Stimulated activated CD4-positive, alpha-beta T cell treated with anti-CD3 and anti-CD28 coated beads, Interleukin-4, amount 100 ng/mL, for 1 hour (primary cell): ENCODE data around the gene SLC2A2.
"Not testable (repeated sequence)": the region's sequence is repeated elsewhere in the genome, so short reads cannot be mapped to it uniquely, and the experiment has no call there.

Experiments
- DNase-seq: peaks from one replicate; pipeline ENCODE4 v3.0.0-alpha.2; 2020

The SLC2A2 gene

DNA sequence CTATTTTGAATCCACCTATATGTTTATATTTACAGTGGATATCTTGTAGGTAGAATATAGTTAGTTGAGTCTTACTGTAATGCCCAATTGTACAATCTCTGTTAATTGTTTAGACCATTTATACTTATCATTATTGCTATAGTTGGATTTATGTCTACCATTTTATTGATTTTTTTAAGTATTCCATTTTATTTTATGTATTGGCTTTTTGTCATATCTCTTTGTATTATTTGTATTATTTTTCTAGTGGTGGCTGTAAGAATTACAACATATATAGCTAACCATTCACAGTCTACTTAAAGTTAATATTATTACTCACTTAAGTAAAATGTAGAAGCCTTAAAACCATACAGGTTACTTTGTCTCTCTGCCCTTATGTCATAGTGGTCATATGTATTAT, 46.1 kb downstream of the SLC2A2 start:
- no peak for DNase-seq

DNA sequence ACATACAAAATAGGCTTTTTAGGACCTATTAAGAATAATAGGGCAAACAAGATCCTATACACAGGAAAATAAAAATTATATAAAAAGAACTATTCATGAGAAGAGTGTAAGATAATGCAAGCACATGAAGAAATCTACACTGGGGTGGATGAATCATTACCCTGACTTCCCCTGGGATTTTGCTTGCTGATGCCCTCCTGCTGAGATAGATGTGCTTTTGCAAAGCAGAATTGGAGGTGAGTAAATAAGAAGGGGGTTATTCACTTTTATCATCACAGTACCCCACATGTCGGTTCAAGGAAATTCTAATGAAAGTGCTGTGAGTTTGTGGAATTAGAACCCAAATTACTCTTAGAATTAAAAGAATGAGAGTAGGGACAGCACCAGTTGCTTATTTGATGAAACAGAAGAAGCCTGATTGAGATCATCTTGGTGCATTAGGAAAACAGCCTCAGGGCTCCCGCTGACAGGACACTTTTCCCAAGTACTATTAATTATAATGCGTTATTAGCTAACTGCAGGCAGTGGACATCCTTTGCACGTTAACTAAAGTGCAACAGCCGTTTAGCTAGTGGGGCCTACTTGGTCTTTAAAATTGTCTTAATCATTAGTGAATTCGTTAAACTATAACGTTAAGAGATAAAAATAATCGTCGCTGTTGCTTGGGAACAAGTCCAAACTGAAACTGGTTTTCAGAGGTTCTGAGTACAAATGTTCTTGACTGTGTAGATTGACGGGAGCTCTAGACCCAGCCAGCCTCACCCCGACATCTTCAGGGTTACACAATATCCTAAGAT, 48.4 kb downstream of the SLC2A2 start:
- DNase-seq = no peak

DNA sequence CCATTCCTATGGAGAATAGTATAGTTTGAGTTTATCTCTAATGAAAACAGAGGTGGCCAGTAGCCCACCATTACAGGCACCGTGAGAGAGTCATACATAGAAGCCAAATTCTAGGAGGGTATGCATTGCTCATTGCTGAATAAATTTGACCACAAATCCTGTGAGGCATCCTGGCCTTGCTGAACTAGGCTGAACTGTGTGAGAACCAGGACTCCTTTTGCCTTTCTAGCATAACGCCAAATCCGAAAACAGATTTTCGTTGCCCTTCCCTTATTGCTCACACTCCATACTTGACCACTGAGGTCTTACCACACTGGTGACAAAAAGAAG, 50.4 kb downstream of the SLC2A2 start:
- no peak for DNase-seq

DNA sequence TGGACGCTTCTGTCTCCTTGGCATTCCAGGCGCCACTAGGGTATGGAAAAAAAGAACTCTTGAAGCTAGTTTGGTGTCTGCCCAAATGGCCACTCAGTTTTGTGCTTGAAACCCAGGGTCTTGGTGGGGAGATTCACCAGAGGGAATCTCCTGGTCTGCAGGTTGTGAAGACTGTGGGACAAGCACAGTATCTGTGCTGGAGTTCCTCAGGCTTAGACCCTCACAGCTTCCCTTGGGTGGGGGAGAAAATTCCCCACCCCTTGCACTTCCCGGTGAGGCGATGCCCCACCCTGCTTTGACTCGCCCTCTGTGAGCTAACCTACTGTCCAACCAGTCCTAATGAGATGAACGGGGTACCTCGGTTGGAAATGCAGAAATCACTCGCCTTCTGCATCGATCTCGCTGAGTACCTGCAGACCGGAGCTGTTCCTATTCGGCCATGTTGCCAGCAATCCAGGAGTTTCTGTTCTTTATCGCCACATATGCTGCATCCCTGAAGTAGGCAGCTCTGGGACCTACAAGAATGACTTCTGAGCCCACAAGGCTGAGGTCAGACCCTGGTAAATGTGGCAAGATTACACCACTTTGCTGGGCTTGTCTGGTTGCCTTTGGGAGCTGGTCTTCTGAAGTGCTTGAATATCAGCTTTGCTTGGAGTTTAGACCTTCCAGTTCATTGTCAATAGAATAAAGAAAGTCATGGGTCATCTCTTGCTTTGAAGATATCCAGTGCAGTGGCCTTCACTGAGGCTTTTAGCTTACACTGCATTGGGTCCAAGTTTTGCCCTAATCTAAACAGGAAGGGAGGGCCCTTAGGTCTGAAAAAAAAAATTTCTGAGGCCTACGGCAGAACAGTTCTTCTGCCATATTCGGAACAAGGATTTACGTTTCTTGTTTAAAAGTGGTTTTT, 51.0 kb downstream of the SLC2A2 start:
- DNase-seq = no peak

DNA sequence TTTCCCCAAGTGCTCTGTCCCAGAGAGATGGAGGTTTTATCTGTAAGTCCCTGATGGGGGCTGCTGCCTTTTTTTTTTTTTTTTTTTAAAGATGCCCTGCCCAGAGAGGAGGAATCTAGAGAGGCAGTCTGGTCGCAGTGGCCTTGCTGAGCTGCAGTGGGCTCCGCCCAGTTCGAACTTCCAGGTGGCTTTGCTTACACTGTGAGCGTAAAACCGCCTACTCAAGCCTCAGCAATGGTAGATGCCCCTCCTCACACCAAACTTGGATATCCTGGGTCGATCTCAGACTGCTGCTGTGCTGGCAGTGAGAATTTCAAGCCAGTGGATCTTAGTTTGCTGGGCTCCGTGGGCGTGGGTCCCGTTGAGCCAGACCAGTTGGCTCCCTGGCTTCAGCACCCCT, 51.6 kb downstream of the SLC2A2 start:
- no peak for DNase-seq

DNA sequence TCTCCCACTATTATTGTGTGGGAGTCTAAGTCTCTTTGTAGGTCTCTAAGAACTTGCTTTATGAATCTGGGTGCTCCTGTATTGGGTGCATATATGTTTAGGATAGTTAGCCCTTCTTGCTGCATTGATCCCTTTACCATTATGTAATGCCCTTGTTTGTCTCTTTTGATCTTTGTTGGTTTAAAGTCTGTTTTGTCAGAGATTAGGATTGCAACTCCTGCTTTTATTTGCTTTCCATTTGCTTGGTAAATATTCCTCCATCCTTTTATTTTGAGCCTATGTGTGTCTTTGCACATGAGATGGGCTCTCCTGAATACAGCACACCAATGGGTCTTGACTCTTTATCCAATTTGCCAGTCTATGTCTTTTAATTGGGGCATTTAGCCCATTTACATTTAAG, 53.6 kb downstream of the SLC2A2 start:
- not testable (repeated sequence) for DNase-seq

DNA sequence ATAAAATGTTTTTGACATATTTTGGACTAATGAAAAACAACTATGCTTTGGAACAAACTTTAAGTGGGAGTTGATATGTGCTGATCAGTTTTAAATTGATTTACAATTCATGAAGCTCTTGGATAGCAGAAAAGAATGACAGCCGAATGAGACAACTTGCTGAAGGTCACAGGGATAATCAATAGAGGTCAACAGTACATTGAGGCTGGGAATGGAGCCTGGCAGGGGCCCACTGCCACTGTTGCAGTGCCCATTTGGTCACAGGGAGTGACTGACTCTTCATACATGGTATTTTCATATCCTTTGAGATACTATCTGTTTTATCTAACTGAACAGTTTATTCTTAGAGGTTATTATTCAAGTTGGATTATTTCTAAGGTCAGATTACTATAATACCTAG, 59.4 kb downstream of the SLC2A2 start:
- no peak for DNase-seq

DNA sequence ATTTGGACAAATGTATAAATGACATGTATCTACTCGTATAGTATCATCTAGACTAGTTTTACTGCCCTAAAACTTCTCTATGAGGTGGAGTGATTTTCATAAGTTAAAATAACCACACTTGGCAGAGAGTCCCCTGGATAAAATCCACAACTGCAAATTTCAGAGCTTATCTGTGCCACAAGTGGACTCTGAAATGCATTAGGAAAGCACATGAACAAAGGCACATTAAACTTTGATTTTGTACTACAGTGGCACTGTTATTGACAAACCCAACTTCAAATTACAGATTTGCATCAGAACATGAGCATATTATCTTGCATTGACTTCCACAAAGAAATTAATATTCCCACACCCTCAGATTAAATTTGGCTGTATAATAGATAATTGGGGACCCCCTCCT, 60.0 kb downstream of the SLC2A2 start:
- no peak for DNase-seq

DNA sequence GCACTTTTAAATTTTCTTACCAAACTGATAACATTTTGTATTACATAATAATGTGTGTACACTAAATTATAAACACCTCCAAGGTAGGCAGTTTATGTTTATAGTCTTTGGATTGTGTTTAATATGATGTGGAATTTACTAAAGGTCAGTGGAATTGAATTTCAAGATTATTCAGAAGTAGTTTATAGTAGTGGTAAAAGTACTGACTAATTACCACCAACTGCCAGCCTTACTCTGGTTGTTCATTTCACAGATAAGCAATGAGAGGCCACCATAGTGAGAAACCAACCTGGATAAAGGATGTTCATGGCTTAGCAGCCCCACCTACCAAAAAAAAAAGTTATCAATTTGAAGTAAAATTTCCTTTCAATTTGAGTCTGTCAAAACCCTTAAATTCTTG, 64.1 kb downstream of the SLC2A2 start:
- DNase-seq = no peak

DNA sequence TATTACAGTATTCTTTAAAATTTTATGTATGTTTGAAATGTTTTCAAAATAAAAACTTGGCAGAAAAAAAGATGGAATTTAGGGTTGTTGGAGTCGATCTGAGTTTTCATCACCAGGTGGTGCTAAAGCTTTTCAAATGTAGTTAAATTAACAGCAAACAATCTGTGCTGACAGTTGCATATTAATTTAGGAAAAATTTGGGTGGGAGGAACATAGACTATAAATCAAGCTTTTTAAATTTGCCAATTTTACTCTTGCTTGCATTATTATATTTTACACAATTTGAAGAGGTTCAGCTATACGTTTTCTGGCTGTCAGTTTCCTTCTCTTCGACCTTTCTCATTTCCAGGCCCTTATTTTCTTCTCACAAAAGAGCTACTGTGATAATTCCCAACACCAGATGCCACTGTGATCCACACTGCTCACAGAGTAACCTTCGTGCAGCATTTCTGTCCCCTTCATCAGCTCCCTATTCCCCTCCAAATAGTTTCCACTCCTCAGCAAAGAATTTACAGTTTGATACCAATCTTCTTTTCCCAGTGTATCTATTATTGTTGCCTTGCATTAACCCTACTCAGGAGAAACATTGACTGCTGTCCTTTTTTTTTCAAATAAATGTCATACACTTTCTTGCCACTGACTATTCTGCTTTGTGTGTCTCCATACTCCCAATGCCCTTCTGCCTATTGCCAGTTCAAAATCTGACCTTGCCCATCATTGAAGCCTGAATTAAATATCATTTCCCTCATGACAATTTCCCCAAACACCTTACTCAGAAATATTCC, 64.7 kb downstream of the SLC2A2 start:
- DNase-seq = no peak

DNA sequence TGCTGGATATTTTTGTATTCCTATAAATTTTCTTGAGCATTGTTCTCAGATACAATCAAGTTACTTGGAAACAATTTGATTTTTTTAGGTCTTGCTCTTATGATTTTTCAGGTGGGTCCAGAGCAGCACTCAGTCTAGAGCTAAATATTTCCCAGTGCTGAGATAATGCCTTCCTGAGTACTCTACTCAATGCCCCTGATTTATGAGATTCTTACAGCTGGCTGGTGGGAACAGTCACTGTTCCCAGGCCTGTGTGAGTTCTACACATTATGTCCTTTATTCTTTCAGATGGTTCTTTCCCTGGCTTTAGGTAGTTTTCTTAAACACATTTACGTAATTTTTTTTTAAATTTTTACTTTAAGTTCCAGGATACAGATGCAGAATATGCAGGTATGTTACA, 67.1 kb downstream of the SLC2A2 start:
- no peak for DNase-seq

DNA sequence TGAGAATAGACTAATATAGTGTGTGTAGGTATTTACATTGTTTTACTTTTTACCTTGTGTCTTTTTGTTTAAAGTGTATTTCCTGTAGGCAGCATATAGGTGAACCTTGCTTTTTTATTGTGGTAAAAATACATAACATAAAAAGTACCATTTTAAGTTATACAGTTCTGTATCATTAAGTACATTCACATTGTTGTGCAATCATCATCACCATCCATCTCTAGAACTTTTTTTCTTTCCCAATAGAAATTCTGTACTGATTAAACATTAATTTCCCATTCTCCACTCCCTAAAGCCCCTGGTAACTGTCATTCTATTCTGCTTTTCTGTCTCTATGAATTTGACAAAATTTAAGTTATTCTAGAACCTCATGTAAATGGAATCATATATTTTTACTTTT, 69.9 kb downstream of the SLC2A2 start:
- DNase-seq = no peak

DNA sequence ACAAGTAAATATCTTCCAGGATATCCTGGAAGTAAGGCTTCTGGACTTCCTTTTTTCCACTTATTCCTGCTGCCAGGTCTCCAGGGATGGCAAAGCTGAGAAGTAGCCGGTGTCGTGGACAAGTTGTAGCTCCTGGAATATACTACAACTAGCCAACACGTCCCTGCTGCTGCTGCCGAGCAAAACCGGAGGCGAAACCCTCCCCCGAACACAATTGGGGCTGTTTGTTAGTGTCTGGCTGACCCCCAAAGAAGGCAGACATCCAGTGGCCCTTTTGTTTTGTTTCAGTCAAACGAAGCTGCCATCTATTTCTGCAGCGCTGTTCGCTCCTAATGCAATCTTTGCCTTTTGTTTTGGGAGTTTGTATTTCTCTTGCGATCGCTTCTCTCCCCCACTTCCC, 72.8 kb downstream of the SLC2A2 start:
- DNase-seq = no peak

DNA sequence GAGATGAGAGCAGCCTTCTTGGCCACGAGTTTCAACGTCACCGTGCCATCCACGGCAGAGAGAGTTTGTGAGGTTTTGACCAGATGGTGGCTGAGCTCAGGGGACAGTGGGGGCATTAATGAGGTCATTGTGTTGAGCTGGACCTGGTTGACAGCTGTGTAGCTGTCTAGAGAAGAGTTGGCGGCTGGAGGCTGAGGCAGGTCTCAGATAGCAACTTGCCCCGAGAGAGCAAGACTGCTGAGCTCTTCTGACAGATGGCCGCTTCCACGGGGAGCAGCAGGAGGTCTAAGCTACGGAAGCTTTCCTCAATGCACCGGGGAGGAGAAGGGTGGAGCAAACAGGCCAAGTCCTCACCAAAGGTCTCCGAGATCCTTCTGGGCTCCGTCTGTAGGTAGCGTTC, 73.3 kb downstream of the SLC2A2 start:
- DNase-seq = no peak

DNA sequence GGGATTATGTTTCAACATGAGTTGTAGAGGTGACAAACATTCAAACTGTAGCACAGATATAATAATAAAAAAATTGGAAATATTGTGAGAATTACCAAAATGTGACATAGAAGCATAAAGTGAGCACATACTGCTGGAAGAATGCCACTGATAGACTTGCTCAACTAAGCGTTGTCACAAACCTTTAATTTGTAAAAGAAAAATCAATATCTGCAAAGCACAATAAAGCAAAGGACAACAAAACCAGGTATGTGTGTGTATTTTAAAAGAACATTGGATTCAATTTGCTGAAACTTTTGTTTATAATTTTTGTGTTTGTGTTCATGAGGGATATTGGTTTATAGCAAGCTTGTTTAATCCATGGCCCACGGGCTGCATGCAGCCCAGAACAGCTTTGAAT, 77.3 kb downstream of the SLC2A2 start:
- no peak for DNase-seq

DNA sequence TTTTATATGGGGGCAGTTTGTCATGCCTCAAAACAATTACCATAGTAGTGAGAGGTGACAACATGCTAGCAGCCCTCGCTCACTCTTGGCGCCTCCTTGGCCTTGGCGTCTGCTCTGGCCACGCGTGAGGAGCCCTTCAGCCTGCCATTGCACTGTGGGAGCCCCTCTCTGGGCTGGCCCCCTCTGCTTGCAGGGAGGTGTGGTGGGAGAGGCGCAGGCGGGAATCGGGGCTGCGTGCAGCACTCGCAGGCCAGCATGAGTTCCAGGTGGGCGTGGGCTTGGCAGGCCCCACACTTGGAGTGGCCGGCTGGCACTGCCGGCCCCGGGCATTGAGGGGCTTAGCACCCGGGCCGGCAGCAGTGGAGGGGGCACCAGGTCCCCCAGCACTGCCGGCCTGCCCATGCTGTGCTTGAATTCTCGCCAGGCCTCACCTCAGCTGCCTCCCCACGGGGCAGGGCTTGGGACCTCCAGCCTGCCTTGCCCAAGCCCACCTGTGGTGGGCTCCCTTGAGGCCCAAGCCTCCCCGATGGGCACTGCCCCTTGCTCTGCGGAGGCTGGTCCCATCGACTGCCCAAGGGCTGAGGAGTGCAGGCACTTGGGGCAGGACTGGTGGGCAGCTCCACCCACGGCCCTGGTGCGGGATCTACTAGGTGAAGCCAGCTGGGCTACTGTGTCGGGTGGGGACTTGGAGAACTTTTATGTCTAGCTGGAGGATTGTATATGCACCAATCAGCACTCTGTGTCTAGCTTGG, 79.3 kb downstream of the SLC2A2 start:
- DNase-seq = no peak
